Mucosa of rectum (tissue), 2 donors: ENCODE results near the gene SUCO.

Source experiments
- H3K27ac ChIP-seq, 2 donors: one replicate each; pipeline ENCODE4 v1.7.0; 2013; ENCODE audit warnings: inconsistent platforms in 2 of 2, low read depth in 2 of 2, low read length in 2 of 2
- H3K27me3 ChIP-seq, 2 donors: one replicate each; pipeline ENCODE4 v1.7.0; 2013; ENCODE audit warnings: low read length in 2 of 2; ENCODE audit not compliant: control insufficient read depth in 2 of 2, insufficient read depth in 2 of 2
- H3K36me3 ChIP-seq, 2 donors: one replicate each; pipeline ENCODE4 v1.7.0; 2013; ENCODE audit warnings: low read length in 2 of 2; ENCODE audit not compliant: control insufficient read depth in 2 of 2, insufficient read depth in 2 of 2
- H3K4me1 ChIP-seq, 2 donors: one replicate each; pipeline ENCODE4 v1.7.0; 2013; ENCODE audit warnings: low read length in 2 of 2, mild to moderate bottlenecking in 1 of 2; ENCODE audit not compliant: control insufficient read depth in 2 of 2, insufficient read depth in 2 of 2
- H3K4me3 ChIP-seq, 2 donors: one replicate each; pipeline ENCODE4 v1.7.0; 2013; ENCODE audit warnings: low read length in 2 of 2
- H3K9ac ChIP-seq, 2 donors: one replicate each; pipeline ENCODE4 v1.7.0; 2013; ENCODE audit warnings: low read length in 2 of 2, low read depth in 1 of 2, mild to moderate bottlenecking in 1 of 2
- H3K9me3 ChIP-seq, 2 donors: one replicate each; pipeline ENCODE4 v1.7.0; 2013; ENCODE audit warnings: low read length in 2 of 2; ENCODE audit not compliant: control insufficient read depth in 2 of 2
- donor health status: healthy.
- donor health status: Normal muscosa, but diverticular disease.

SUCO gene

DNA sequence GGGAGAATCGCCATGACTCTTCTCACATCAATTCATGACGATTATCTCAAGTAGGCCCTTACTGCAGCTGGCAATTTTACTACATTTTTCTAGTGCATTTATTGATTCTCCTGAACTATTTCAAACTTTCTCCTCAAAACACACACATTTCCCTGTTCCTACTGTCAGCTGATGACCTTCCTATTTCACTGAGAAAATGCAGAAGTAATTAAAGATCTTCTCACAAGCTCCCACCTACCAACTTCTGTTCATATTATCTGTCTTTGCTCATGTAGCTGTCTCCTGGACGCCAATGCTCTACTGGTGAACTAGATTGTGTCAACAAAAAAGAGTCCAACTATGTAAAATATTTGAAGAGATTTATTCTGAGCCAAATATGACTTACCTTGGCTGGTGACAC, 89.6 kb downstream of the SUCO start:
- peaks cover 0 to 2% of the 10 kb centered on the region in 2 donors for H3K36me3 ChIP-seq
- H3K9me3 ChIP-seq: peaks cover 0 to 4% of the 10 kb centered on the region in 2 donors
- no peak overlapping the region for H3K27ac ChIP-seq
- no peak overlapping the region for H3K9ac ChIP-seq
- no peak overlapping the region for H3K4me3 ChIP-seq
- no peaks in the 10 kb centered on the region for H3K4me1 ChIP-seq
- H3K27me3 ChIP-seq: no peaks in the 10 kb centered on the region

DNA sequence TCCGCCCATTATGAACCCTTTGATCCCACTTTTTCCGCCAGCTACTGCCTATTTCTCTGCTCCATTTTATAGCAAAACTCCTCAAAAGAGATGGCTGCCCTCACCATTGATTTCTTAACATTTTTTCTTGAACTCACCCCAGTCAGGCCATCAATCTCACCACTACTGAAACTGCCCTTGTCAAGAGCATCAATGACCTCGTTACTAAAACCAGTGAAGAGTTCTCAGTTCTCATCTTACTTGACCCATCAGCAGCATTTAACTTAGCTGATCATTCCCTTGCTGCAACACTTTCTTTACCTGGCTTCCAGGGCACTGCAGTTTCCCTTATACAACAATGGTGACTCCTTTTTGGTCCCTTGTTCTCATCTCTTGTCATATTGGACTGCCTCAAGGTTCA, 90.8 kb downstream of the SUCO start:
- no peak overlapping the region for H3K9ac ChIP-seq
- H3K36me3 ChIP-seq: peaks cover 0 to 2% of the 10 kb centered on the region in 2 donors
- H3K4me3 ChIP-seq: no peak overlapping the region
- H3K9me3 ChIP-seq: peaks cover 0 to 4% of the 10 kb centered on the region in 2 donors
- H3K27ac ChIP-seq: no peak overlapping the region
- no peaks in the 10 kb centered on the region for H3K27me3 ChIP-seq
- H3K4me1 ChIP-seq: no peaks in the 10 kb centered on the region

DNA sequence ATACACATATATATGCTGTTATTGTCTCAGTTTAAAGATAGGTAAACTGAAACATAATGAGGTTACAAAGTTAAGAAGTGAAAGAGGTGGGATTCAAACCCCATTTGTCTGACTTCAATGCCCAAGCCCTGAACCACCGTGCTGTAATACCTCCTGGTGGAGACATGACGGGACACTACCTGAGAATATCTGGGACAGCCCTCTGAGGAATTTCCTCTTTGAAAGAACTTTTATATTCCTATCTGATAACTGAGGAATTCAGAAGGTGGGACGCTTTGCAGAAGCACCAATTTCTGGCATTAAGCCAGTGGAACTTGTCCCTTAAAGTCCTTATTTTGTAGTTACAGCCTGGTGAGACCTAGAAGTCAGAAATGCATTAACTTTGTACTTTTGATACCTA, 93.9 kb downstream of the SUCO start:
- no peaks in the 10 kb centered on the region for H3K36me3 ChIP-seq
- no peak overlapping the region for H3K27ac ChIP-seq
- no peak overlapping the region for H3K4me3 ChIP-seq
- no peak overlapping the region for H3K9ac ChIP-seq
- no peaks in the 10 kb centered on the region for H3K9me3 ChIP-seq
- H3K27me3 ChIP-seq: no peaks in the 10 kb centered on the region
- H3K4me1 ChIP-seq: peaks cover 0 to 2% of the 10 kb centered on the region in 2 donors

DNA sequence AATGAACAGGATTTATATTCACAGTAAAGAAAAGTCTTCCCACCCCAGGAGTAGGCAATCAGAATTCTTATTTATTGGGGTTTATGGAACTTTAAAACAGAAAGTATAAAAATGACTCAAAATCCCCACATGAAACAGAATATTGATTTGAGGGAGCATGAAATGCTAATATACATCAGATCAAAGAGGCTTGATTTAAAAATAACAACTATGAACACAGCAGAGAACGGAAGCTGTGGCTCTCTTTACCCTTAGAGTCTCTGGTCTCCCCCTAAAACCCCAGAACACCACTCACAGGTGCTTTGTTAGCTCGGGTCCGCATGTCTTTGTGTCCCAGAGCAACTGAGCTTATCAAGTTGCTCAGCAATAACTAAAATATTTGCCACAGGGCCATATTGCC, 94.8 kb downstream of the SUCO start:
- no peaks in the 10 kb centered on the region for H3K27me3 ChIP-seq
- no peaks in the 10 kb centered on the region for H3K36me3 ChIP-seq
- no peak overlapping the region for H3K9ac ChIP-seq
- H3K4me3 ChIP-seq: no peak overlapping the region
- H3K4me1 ChIP-seq: peaks cover 0 to 2% of the 10 kb centered on the region in 2 donors
- H3K9me3 ChIP-seq: no peaks in the 10 kb centered on the region
- H3K27ac ChIP-seq: no peak overlapping the region

DNA sequence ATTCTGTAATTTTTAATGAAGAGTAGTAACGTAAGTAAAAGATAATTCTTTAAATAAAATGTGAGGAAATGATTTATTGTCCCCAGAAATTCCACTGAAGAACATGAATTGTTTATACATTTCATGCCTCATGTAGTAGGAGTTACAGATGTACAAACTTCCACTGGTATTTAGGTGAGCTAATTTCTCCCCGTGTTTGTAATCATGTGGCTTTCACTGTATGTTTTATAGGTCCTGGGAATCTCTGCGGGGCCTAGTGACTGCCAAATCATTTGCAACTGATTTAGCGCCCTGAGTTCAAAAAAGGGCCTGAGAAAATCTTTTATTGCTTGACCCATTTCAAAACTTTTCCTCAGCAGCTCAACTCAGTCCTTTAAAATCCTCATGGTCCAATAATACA, 95.5 kb downstream of the SUCO start:
- H3K27me3 ChIP-seq: no peaks in the 10 kb centered on the region
- H3K27ac ChIP-seq: no peak overlapping the region
- H3K9ac ChIP-seq: no peak overlapping the region
- peaks cover 0 to 2% of the 10 kb centered on the region in 2 donors for H3K4me1 ChIP-seq
- H3K36me3 ChIP-seq: no peaks in the 10 kb centered on the region
- no peaks in the 10 kb centered on the region for H3K9me3 ChIP-seq
- H3K4me3 ChIP-seq: no peak overlapping the region

DNA sequence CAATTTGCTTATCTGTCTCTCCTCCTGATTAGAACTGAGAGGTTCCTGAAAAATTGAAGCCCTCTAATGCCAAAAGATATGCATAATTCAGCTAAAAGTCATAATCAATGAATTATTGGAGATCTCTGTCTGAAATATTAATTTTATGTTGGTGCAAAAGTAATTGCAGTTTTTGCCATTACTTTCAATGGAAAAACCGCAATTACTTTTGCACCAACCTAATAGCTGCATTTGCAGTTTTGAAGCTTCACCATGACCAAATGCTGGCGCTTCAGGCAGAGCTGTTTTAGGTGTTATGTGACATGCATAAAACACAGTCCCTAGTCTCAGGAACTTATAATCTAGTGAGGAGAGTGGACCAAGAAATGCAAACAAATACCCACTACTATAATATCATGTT, 96.2 kb downstream of the SUCO start:
- peaks cover 0 to 2% of the 10 kb centered on the region in 2 donors for H3K4me1 ChIP-seq

DNA sequence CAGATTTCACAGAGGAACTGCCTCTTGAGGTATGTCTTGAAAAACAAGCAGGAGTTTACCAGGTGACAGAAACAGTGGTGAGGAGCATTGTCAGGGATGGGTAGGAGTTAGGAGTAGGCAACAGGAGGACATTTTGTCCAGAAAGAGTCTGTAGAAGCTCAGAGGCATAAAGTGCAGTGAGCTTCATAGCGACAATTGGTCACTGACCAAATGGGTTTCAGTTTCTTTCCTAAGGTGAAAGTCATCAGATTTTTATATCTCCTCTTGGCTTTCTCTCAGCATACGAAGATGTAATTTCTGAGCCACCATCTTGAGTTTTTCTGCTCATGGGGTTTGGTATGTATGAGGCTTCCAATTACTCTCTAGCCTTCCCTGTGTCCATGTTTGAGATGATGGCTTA, 96.7 kb downstream of the SUCO start:
- H3K9ac ChIP-seq: no peak overlapping the region
- H3K4me1 ChIP-seq: peaks cover 0 to 2% of the 10 kb centered on the region in 2 donors
- no peaks in the 10 kb centered on the region for H3K9me3 ChIP-seq
- H3K4me3 ChIP-seq: no peak overlapping the region
- no peak overlapping the region for H3K27ac ChIP-seq
- no peaks in the 10 kb centered on the region for H3K27me3 ChIP-seq
- no peaks in the 10 kb centered on the region for H3K36me3 ChIP-seq

More for the DNA sequence above, 96.2 kb downstream of the SUCO start:
- H3K36me3 ChIP-seq: no peaks in the 10 kb centered on the region
- H3K27me3 ChIP-seq: no peaks in the 10 kb centered on the region
- H3K27ac ChIP-seq: no peak overlapping the region
- H3K4me3 ChIP-seq: no peak overlapping the region
- no peak overlapping the region for H3K9ac ChIP-seq
- H3K9me3 ChIP-seq: no peaks in the 10 kb centered on the region

DNA sequence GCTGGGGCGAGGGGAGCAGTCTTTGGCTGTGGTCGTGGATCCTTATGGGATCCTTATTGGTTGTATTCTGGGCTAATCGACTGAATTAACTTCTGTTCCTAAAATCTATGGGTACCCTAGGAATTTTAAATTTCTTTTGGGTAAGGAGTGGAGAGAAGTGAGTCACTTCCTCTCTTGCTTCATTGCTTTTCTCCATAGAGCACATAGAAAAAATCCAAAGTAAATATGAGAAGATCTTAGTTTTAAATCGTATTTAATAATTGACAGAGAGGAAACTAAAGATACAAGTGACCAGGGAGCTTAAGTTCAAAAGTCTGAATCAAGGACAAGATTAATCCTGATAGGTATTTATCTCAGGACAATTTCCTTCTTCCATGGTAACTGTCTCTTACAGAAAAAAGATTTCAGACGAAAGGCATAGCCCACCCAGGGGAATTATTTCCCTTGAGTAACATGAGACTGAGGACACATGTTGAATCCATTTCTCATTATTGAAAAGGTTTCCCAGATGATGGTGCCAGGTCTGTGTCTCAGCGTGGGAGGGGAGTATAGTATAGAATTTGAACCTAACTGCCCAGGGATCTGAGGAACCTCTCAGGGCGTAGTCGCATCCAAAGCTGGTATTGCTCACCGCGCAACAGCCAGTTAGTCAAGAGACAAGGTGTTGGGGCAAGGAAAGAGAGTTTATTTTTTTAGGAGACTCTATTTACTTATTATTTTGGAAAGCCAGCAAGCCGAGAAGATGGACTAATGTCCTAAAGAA, 97.3 kb downstream of the SUCO start:
- no peak overlapping the region for H3K27ac ChIP-seq
- H3K9ac ChIP-seq: no peak overlapping the region

DNA sequence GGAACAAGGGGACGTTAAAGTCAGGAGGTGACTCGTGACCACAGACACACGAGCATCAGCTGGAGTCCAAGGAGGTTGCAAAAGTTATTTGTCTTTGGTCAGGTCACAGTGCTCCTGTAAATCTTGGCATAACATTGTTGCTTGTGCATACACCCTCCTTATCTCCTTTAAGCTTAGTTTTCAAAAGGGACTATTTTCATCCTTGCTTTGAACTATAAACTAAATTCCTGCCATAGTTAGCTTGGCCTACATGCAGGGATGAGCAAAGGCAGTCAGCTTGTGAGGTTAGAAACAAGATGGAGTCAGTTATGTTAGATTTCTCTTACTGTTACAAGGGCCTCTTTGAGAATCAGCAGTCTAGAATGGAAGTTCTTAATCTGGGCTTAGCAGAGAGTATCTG, 97.9 kb downstream of the SUCO start:
- Histone ChIP-seq H3K27ac (no peak overlapping the region), H3K4me3 (no peak overlapping the region), H3K9me3 (no peaks in the 10 kb centered on the region), H3K27me3 (no peaks in the 10 kb centered on the region), H3K4me1 (peaks cover 0 to 2% of the 10 kb centered on the region in 2 donors), H3K9ac (no peak overlapping the region), H3K36me3 (no peaks in the 10 kb centered on the region)

More for the DNA sequence above, 97.3 kb downstream of the SUCO start:
- Histone ChIP-seq H3K36me3 (no peaks in the 10 kb centered on the region), H3K4me1 (peaks cover 0 to 2% of the 10 kb centered on the region in 2 donors), H3K9me3 (no peaks in the 10 kb centered on the region), H3K27me3 (no peaks in the 10 kb centered on the region), H3K4me3 (no peak overlapping the region)

DNA sequence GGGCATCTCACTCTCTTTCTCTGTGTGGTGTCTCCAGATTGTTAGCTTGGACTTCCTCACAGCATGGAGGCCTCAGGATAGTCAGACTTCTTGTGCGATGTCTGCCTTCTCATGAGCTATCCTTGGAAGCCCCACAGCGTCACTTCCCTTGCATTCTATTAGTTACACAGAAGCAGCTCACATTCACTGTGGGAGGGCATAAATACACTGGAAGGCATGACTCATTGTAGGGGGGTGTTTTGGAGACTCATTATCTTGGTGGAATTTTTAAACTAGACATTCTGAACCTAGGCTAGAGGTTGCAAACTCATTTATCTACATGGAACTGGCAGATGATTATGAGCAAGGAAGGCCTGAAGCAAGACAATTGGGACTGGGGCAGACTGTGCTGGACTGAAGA, 104.6 kb downstream of the SUCO start:
- Histone ChIP-seq H3K27me3 (no peaks in the 10 kb centered on the region), H3K9ac (no peak overlapping the region), H3K36me3 (no peaks in the 10 kb centered on the region), H3K4me1 (peaks cover 0 to 6% of the 10 kb centered on the region in 2 donors), H3K27ac (no peak overlapping the region), H3K4me3 (no peak overlapping the region), H3K9me3 (no peaks in the 10 kb centered on the region)
